OCI-LY1 (cell line): Measurements from ENCODE around the gene WWOX.

ENCODE experiments used
- H2AFZ ChIP-seq: fragments of 200-600 bp; sonication (generic), shearing (Covaris generic); 2 replicates; pipeline ENCODE4 v1.6.0; 2014; ENCODE audit warnings: antibody characterized with exemption, mild to moderate bottlenecking, low read length
- H3F3A ChIP-seq: fragments of 200-600 bp; sonication (generic), shearing (Covaris generic); 2 replicates; pipeline ENCODE4 v1.6.0; 2014; ENCODE audit warnings: mild to moderate bottlenecking, antibody characterized with exemption, low read length, moderate library complexity; ENCODE audit not compliant: insufficient read depth
- H3K27ac ChIP-seq: fragments of 200-600 bp; sonication (generic); 2 replicates; pipeline ENCODE4 v1.5.1; 2014; ENCODE audit warnings: low read length, mixed run types, mild to moderate bottlenecking, low read depth; ENCODE audit not compliant: poor library complexity, severe bottlenecking
- H3K27me3 ChIP-seq: fragments of 200-600 bp; sonication (generic); 2 replicates; pipeline ENCODE4 v1.6.0; 2014; ENCODE audit warnings: antibody characterized with exemption, mild to moderate bottlenecking, low read length, moderate library complexity; ENCODE audit not compliant: insufficient read depth
- H3K36me3 ChIP-seq: fragments of 200-600 bp; sonication (generic); 2 replicates; pipeline ENCODE4 v1.6.1; 2014; ENCODE audit warnings: mild to moderate bottlenecking, antibody characterized with exemption, low read length, moderate library complexity, mixed read lengths; ENCODE audit not compliant: insufficient read depth
- H3K4me1 ChIP-seq: fragments of 200-600 bp; sonication (generic); 2 replicates; pipeline ENCODE4 v1.5.1; 2014; ENCODE audit warnings: mild to moderate bottlenecking, low read length, moderate library complexity; ENCODE audit not compliant: insufficient read depth, severe bottlenecking
- H3K4me2 ChIP-seq: fragments of 200-600 bp; sonication (generic), shearing (Covaris generic); 2 replicates; pipeline ENCODE4 v1.6.1; 2014; ENCODE audit warnings: low read length
- H3K4me3 ChIP-seq: fragments of 200-600 bp; sonication (generic); 2 replicates; pipeline ENCODE4 v1.5.1; 2014; ENCODE audit warnings: low read length, low read depth, mild to moderate bottlenecking, mixed read lengths; ENCODE audit not compliant: poor library complexity, severe bottlenecking
- H3K79me2 ChIP-seq: fragments of 200-600 bp; shearing (Covaris generic); 2 replicates; pipeline ENCODE4 v1.6.1; 2016; ENCODE audit warnings: mixed run types, low read length, mixed read lengths; ENCODE audit not compliant: insufficient read depth
- H3K9ac ChIP-seq: fragments of 200-600 bp; sonication (generic), shearing (Covaris generic); 2 replicates; pipeline ENCODE4 v1.6.1; 2014; ENCODE audit warnings: mild to moderate bottlenecking, low read length, mixed read lengths
- H3K9me2 ChIP-seq: fragments of 200-600 bp; sonication (generic), shearing (Covaris generic); 2 replicates; pipeline ENCODE4 v1.6.1; 2014; ENCODE audit warnings: low read depth, mild to moderate bottlenecking, low read length, mixed read lengths
- H3K9me3 ChIP-seq: fragments of 200-600 bp; shearing (Covaris generic); 2 replicates; pipeline ENCODE4 v1.6.1; 2014; ENCODE audit warnings: low read length, mixed read lengths
- H4K20me1 ChIP-seq: fragments of 200-600 bp; sonication (generic), shearing (Covaris generic); 2 replicates; pipeline ENCODE4 v1.6.0; 2016; ENCODE audit warnings: mild to moderate bottlenecking, low read length; ENCODE audit not compliant: insufficient read depth
- EZH2 ChIP-seq: fragments of 200-600 bp; sonication (generic), shearing (Covaris generic); IDR thresholded peaks from 2 replicates; pipeline ENCODE4 v1.8.0; 2017; ENCODE audit warnings: borderline replicate concordance, mixed run types, mild to moderate bottlenecking, antibody characterized with exemption, low read length, moderate library complexity, mixed read lengths
- TF ChIP-seq, protein P1 (sequence below): fragments of 200-600 bp; sonication (generic), shearing (Covaris generic); IDR thresholded peaks from 2 replicates; pipeline ENCODE4 v1.5.1; 2017; ENCODE audit warnings: mild to moderate bottlenecking, antibody characterized with exemption, low read length, moderate library complexity, mixed read lengths

The WWOX gene

DNA sequence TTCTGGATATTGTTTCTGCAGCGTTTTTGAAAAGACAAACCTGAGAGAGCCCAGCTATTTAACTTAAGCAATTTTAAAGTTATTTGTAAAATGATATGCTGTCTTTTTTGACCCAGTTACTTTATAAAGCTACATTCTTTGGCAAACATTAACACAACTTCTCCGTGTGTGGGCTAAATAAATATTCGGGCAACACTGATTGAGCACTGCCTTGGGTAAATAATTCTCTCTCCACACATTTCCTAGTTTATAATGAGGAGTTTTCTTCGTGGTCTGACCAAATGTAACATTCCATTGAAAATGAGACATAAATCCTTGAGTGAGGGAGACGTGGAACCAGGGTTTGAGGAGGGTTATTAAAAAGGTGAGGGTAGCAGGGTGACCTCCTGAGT is 142.8 kb downstream of the WWOX start:
- H3K9me2 ChIP-seq, result no peaks in the 10 kb centered on the region
- no peaks in the 10 kb centered on the region for H3K4me1 ChIP-seq
- H3K9ac ChIP-seq, result no peak overlapping the region
- H3K4me3 ChIP-seq, result no peak overlapping the region
- no peak overlapping the region for H3K4me2 ChIP-seq
- H3F3A ChIP-seq, result no peaks in the 10 kb centered on the region
- no peaks in the 10 kb centered on the region for H3K27me3 ChIP-seq
- H3K9me3 ChIP-seq, result no peaks in the 10 kb centered on the region
- no peaks in the 10 kb centered on the region for H3K79me2 ChIP-seq
- no peaks in the 10 kb centered on the region for H3K36me3 ChIP-seq
- no peak overlapping the region for H2AFZ ChIP-seq
- H3K27ac ChIP-seq, result no peak overlapping the region
- H4K20me1 ChIP-seq, result no peaks in the 10 kb centered on the region
- TF ChIP-seq, protein P1, sequence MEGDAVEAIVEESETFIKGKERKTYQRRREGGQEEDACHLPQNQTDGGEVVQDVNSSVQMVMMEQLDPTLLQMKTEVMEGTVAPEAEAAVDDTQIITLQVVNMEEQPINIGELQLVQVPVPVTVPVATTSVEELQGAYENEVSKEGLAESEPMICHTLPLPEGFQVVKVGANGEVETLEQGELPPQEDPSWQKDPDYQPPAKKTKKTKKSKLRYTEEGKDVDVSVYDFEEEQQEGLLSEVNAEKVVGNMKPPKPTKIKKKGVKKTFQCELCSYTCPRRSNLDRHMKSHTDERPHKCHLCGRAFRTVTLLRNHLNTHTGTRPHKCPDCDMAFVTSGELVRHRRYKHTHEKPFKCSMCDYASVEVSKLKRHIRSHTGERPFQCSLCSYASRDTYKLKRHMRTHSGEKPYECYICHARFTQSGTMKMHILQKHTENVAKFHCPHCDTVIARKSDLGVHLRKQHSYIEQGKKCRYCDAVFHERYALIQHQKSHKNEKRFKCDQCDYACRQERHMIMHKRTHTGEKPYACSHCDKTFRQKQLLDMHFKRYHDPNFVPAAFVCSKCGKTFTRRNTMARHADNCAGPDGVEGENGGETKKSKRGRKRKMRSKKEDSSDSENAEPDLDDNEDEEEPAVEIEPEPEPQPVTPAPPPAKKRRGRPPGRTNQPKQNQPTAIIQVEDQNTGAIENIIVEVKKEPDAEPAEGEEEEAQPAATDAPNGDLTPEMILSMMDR, result no peak
- no peak for TF ChIP-seq EZH2

- H3K9me3 ChIP-seq, result no peaks in the 10 kb centered on the region
- H3K36me3 ChIP-seq, result no peaks in the 10 kb centered on the region
- TF ChIP-seq, protein P1, result no peak
- no peak for TF ChIP-seq EZH2
- no peaks in the 10 kb centered on the region for H4K20me1 ChIP-seq
- no peaks in the 10 kb centered on the region for H3K27me3 ChIP-seq
- no peak overlapping the region for H3K4me3 ChIP-seq
- no peaks in the 10 kb centered on the region for H3F3A ChIP-seq
- no peak overlapping the region for H3K4me2 ChIP-seq
- H2AFZ ChIP-seq, result no peak overlapping the region
- no peak overlapping the region for H3K27ac ChIP-seq
- H3K9me2 ChIP-seq, result no peaks in the 10 kb centered on the region
- no peaks in the 10 kb centered on the region for H3K4me1 ChIP-seq
- H3K79me2 ChIP-seq, result no peaks in the 10 kb centered on the region
- no peak overlapping the region for H3K9ac ChIP-seq
Measured at GRCh38 chr16:78244131-78244895, 144.9 kb downstream of the WWOX start.

GRCh38 chr16:78246559-78246958 is 147.1 kb downstream of the WWOX start:
- Histone ChIP-seq H3K4me1 (no peaks in the 10 kb centered on the region), H3K27ac (no peak overlapping the region)

More at GRCh38 chr16:78246559-78246958, 147.1 kb downstream of the WWOX start:
- Histone ChIP-seq H3K79me2 (no peaks in the 10 kb centered on the region), H3F3A (no peaks in the 10 kb centered on the region), H3K9me3 (no peaks in the 10 kb centered on the region), H3K4me3 (no peak overlapping the region), H3K36me3 (no peaks in the 10 kb centered on the region), H3K27me3 (no peaks in the 10 kb centered on the region), H3K9me2 (no peaks in the 10 kb centered on the region), H3K9ac (no peak overlapping the region), H3K4me2 (no peak overlapping the region), H2AFZ (no peak overlapping the region), H4K20me1 (no peaks in the 10 kb centered on the region)
- no peak for TF ChIP-seq EZH2
- TF ChIP-seq, protein P1, result no peak
